Nephron (organoid): ENCODE results near the gene TBC1D16.

Source experiments
- H3K27ac Mint-ChIP-seq, 3 experiments: 2 replicates each; pipeline ENCODE4 v1.8.0; 2020; ENCODE audit warnings: mixed read lengths in 3 of 3, mild to moderate bottlenecking in 2 of 3, moderate library complexity in 1 of 3
- H3K27me3 Mint-ChIP-seq: 2 replicates; pipeline ENCODE4 v1.8.0; 2021; ENCODE audit warnings: low read depth, mild to moderate bottlenecking, moderate library complexity, mixed read lengths
- H3K36me3 Mint-ChIP-seq: 2 replicates; pipeline ENCODE4 v1.8.0; 2020; ENCODE audit warnings: low read depth, mixed read lengths
- H3K4me1 Mint-ChIP-seq: 2 replicates; pipeline ENCODE4 v1.8.0; 2020; ENCODE audit warnings: mixed read lengths
- H3K4me3 Mint-ChIP-seq, 3 experiments: 2 replicates each; pipeline ENCODE4 v1.8.0; 2020; ENCODE audit warnings: mild to moderate bottlenecking in 3 of 3, mixed read lengths in 3 of 3, moderate library complexity in 2 of 3
- H3K9me3 Mint-ChIP-seq: 2 replicates; pipeline ENCODE4 v1.8.0; 2020; ENCODE audit warnings: mixed read lengths
- TF ChIP-seq, protein P1 (sequence below), 3 experiments: fragments of 200-600 bp; sonication (generic); IDR thresholded peaks; one replicate each; pipeline ENCODE4 v1.5.0; 2021; ENCODE audit warnings: antibody characterized with exemption in 3 of 3; ENCODE audit not compliant: unreplicated experiment in 3 of 3

The TBC1D16 gene

DNA sequence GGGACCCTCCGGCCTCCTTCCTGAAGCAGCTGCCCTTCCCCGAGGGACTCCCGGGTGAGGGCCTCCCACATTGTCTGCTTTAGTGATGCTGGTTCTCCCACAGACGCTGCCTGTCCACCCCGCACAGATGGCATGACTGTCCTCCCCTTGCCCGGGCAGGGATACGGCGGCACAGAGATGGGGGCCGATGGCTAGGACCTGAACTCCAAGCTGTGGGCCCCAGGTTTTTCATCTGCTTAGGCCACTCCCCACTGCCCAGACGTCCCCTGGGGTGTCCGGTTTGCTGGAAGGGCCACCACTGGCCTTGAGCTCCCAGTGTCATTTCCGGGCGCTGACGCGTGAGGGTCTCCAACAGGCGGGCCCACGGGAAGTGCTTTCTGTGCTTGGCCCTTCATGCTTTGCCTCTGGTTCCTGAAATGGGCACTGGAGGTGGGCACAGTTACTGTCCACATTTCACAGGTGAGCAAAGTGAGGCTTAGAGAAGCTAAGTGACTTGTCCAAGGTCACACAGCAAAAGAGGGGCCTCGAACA is 109.0 kb downstream of the TBC1D16 start:
- Mint-ChIP-seq H3K9me3 (no peaks in the 10 kb centered on the region), H3K4me1 (peaks cover 17% of the 10 kb centered on the region), H3K36me3 (no peaks in the 10 kb centered on the region), H3K27ac (no peak overlapping the region), H3K4me3 (no peak overlapping the region), H3K27me3 (peaks cover 58% of the 10 kb centered on the region)
- TF ChIP-seq, protein P1, sequence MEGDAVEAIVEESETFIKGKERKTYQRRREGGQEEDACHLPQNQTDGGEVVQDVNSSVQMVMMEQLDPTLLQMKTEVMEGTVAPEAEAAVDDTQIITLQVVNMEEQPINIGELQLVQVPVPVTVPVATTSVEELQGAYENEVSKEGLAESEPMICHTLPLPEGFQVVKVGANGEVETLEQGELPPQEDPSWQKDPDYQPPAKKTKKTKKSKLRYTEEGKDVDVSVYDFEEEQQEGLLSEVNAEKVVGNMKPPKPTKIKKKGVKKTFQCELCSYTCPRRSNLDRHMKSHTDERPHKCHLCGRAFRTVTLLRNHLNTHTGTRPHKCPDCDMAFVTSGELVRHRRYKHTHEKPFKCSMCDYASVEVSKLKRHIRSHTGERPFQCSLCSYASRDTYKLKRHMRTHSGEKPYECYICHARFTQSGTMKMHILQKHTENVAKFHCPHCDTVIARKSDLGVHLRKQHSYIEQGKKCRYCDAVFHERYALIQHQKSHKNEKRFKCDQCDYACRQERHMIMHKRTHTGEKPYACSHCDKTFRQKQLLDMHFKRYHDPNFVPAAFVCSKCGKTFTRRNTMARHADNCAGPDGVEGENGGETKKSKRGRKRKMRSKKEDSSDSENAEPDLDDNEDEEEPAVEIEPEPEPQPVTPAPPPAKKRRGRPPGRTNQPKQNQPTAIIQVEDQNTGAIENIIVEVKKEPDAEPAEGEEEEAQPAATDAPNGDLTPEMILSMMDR (IDR thresholded peaks at IDR 0.05; ENCODE audit: unreplicated experiment in 3 of 3) = no peak

DNA sequence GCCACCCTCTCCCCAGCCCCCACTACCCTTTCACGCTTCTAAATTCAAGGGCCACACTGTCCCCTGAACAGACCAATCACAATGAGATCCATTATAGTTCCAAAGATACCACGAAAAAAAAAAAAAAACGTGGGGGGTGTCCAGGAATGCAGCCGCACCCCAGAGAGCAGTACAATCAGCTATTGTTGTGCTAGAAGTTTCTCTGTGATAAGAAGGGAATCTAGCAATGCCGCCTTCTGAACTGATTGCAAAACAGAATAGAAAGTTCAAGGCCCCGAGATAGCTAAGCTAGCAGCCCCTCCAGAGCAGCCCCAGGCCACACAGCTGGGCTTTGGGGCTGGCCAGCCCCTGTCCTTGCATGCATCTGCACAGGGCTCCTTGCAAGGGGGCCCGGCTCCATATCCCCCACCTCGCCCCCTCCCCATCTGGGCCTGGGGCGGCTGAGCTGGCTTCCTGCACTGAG is 109.5 kb downstream of the TBC1D16 start:
- no peaks in the 10 kb centered on the region for H3K36me3 Mint-ChIP-seq
- H3K9me3 Mint-ChIP-seq = no peaks in the 10 kb centered on the region
- peaks cover 17% of the 10 kb centered on the region for H3K4me1 Mint-ChIP-seq
- H3K27ac Mint-ChIP-seq = no peak overlapping the region
- peaks cover 56% of the 10 kb centered on the region for H3K27me3 Mint-ChIP-seq
- TF ChIP-seq, protein P1 (IDR thresholded peaks at IDR 0.05; ENCODE audit: unreplicated experiment in 3 of 3) = no peak
- H3K4me3 Mint-ChIP-seq = no peak overlapping the region

GRCh38 chr17:79925242-79925957 is 110.3 kb downstream of the TBC1D16 start:
- Mint-ChIP-seq H3K4me3 (no peak overlapping the region), H3K27me3 (peaks cover 50% of the 10 kb centered on the region), H3K4me1 (peaks cover 17% of the 10 kb centered on the region), H3K9me3 (no peaks in the 10 kb centered on the region), H3K36me3 (no peaks in the 10 kb centered on the region), H3K27ac (no peak overlapping the region)
- TF ChIP-seq, protein P1 (IDR thresholded peaks at IDR 0.05; ENCODE audit: unreplicated experiment in 3 of 3) = no peak

DNA sequence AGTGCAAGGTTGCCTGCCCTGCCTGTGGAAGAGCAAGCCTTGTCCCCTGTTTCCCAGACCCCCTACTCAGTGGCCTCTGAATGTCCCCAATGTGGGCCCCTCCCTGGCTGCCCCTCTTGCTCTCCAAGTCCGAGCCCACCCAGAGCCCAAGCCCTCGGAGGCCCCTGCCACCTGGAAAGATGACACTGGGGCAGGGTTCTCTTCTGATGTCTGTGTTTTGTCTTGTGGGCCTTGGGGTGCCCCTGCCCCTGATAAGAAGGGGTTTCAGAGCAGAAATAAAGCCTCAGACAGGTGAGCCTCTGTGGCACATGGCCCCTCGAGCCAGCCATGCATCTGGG is 111.1 kb downstream of the TBC1D16 start:
- Mint-ChIP-seq H3K9me3 (no peaks in the 10 kb centered on the region), H3K4me3 (no peak overlapping the region), H3K27me3 (peaks cover 50% of the 10 kb centered on the region), H3K36me3 (no peaks in the 10 kb centered on the region), H3K4me1 (peaks cover 17% of the 10 kb centered on the region), H3K27ac (no peak overlapping the region)
- TF ChIP-seq, protein P1 (IDR thresholded peaks at IDR 0.05; ENCODE audit: unreplicated experiment in 3 of 3) = no peak

GRCh38 chr17:79923974-79924638 is 111.6 kb downstream of the TBC1D16 start:
- no peak overlapping the region for H3K4me3 Mint-ChIP-seq
- TF ChIP-seq, protein P1 (IDR thresholded peaks at IDR 0.05; ENCODE audit: unreplicated experiment in 3 of 3) = peak; percentile 32 to 55 (median 37)
- H3K4me1 Mint-ChIP-seq = peaks cover 17% of the 10 kb centered on the region
- no peaks in the 10 kb centered on the region for H3K36me3 Mint-ChIP-seq
- no peak overlapping the region for H3K27ac Mint-ChIP-seq
- H3K27me3 Mint-ChIP-seq = peaks cover 50% of the 10 kb centered on the region
- H3K9me3 Mint-ChIP-seq = no peaks in the 10 kb centered on the region
